ENCODE results near the gene CD2AP. TPM values are rescaled to one million over a fixed set of nuclear protein-coding genes. Genes with fewer than 3 reads are reported as not detected.

Gene CD2AP
- total and polyA plus RNA-seq, 2 experiments from 2014 or later = 13.7 to 48.0 TPM

- no peak for DNase-seq (ENCODE audit: low spot score)
- Histone ChIP-seq H3K9me2 (replicated peaks; ENCODE audit: insufficient read depth) (no peaks in the 10 kb centered on the region), H3K9me3 (ENCODE audit: low read depth) (no peaks in the 10 kb centered on the region), H3K27ac (no peak overlapping the region), H2AFZ (no peak overlapping the region), H3K79me2 (peaks cover 87% of the 10 kb centered on the region), H3K4me3 (no peak overlapping the region), H3K27me3 (no peaks in the 10 kb centered on the region), H3K4me1 (ENCODE audit: insufficient read depth) (peaks cover 8% of the 10 kb centered on the region), H4K20me1 (ENCODE audit: insufficient read depth, poor library complexity, severe bottlenecking) (peaks cover 62% of the 10 kb centered on the region), H3K36me3 (replicated peaks; ENCODE audit: insufficient read depth, low read depth) (no peaks in the 10 kb centered on the region), H3K4me2 (no peak overlapping the region)
- TF ChIP-seq EZH2 (IDR thresholded peaks at IDR 0.05; ENCODE audit: borderline replicate concordance) (no peak), EZH2phosphoT487 (IDR thresholded peaks at IDR 0.05; ENCODE audit: low read depth, severe bottlenecking, unreplicated experiment) (no peak)
- TF ChIP-seq, protein P1, sequence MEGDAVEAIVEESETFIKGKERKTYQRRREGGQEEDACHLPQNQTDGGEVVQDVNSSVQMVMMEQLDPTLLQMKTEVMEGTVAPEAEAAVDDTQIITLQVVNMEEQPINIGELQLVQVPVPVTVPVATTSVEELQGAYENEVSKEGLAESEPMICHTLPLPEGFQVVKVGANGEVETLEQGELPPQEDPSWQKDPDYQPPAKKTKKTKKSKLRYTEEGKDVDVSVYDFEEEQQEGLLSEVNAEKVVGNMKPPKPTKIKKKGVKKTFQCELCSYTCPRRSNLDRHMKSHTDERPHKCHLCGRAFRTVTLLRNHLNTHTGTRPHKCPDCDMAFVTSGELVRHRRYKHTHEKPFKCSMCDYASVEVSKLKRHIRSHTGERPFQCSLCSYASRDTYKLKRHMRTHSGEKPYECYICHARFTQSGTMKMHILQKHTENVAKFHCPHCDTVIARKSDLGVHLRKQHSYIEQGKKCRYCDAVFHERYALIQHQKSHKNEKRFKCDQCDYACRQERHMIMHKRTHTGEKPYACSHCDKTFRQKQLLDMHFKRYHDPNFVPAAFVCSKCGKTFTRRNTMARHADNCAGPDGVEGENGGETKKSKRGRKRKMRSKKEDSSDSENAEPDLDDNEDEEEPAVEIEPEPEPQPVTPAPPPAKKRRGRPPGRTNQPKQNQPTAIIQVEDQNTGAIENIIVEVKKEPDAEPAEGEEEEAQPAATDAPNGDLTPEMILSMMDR (IDR thresholded peaks at IDR 0.05; ENCODE audit: poor library complexity) = no peak
Observed at GRCh38 chr6:47481806-47482205, 4.2 kb downstream of the CD2AP start.

- no peaks in the 10 kb centered on the region for H3K36me3 ChIP-seq (replicated peaks; ENCODE audit: insufficient read depth, low read depth)
- no peak overlapping the region for H3K27ac ChIP-seq
- H3K27me3 ChIP-seq = no peaks in the 10 kb centered on the region
- H4K20me1 ChIP-seq (ENCODE audit: insufficient read depth, poor library complexity, severe bottlenecking) = peaks cover 62% of the 10 kb centered on the region
- DNase-seq (ENCODE audit: low spot score) = no peak
- H3K4me2 ChIP-seq = peak overlapping the region; percentile 30
- no peaks in the 10 kb centered on the region for H3K9me2 ChIP-seq (replicated peaks; ENCODE audit: insufficient read depth)
- no peak overlapping the region for H3K4me3 ChIP-seq
- H3K4me1 ChIP-seq (ENCODE audit: insufficient read depth) = peaks cover 8% of the 10 kb centered on the region
- no peak for TF ChIP-seq EZH2 (IDR thresholded peaks at IDR 0.05; ENCODE audit: borderline replicate concordance)
- TF ChIP-seq, protein P1 (IDR thresholded peaks at IDR 0.05; ENCODE audit: poor library complexity) = no peak
- no peak for TF ChIP-seq EZH2phosphoT487 (IDR thresholded peaks at IDR 0.05; ENCODE audit: low read depth, severe bottlenecking, unreplicated experiment)
- no peak overlapping the region for H2AFZ ChIP-seq
- H3K9me3 ChIP-seq (ENCODE audit: low read depth) = no peaks in the 10 kb centered on the region
- peaks cover 99% of the 10 kb centered on the region for H3K79me2 ChIP-seq
Observed at GRCh38 chr6:47483516-47483852, 5.9 kb downstream of the CD2AP start.

- H3K4me1 ChIP-seq (ENCODE audit: insufficient read depth) = peaks cover 8% of the 10 kb centered on the region
Observed at GRCh38 chr6:47483853-47484546, 6.4 kb downstream of the CD2AP start.

More at GRCh38 chr6:47483853-47484546, 6.4 kb downstream of the CD2AP start:
- H4K20me1 ChIP-seq (ENCODE audit: insufficient read depth, poor library complexity, severe bottlenecking) = peaks cover 62% of the 10 kb centered on the region
- H3K9me3 ChIP-seq (ENCODE audit: low read depth) = no peaks in the 10 kb centered on the region
- peak overlapping the region; percentile 12 for H3K27ac ChIP-seq
- no peak overlapping the region for H3K4me3 ChIP-seq
- no peaks in the 10 kb centered on the region for H3K9me2 ChIP-seq (replicated peaks; ENCODE audit: insufficient read depth)
- DNase-seq (ENCODE audit: low spot score) = no peak
- no peaks in the 10 kb centered on the region for H3K36me3 ChIP-seq (replicated peaks; ENCODE audit: insufficient read depth, low read depth)
- H3K27me3 ChIP-seq = no peaks in the 10 kb centered on the region
- H2AFZ ChIP-seq = no peak overlapping the region
- TF ChIP-seq, protein P1 (IDR thresholded peaks at IDR 0.05; ENCODE audit: poor library complexity) = no peak
- TF ChIP-seq EZH2 (IDR thresholded peaks at IDR 0.05; ENCODE audit: borderline replicate concordance) = no peak
- peak overlapping the region; percentile 30 for H3K4me2 ChIP-seq
- WGBS (ENCODE audit: low lambda C conversion rate, missing lambda C conversion rate) = 26% methylated on average over 1 of the region's 1 CpG
- peaks cover 99% of the 10 kb centered on the region for H3K79me2 ChIP-seq
